Suprapubic skin (tissue), 4 donors: ENCODE results near the gene THNSL1. TPM values are rescaled to one million over a fixed set of nuclear protein-coding genes. Genes with fewer than 3 reads are reported as not detected.

Experiments used
- DNase-seq, 2 donors: peaks; one replicate each; pipeline ENCODE4 v3.0.0-alpha.2; 2019; ENCODE audit warnings: low spot score in 2 of 2
- H3K27ac ChIP-seq: fragments of 200-600 bp; sonication (generic); one replicate; pipeline ENCODE4 v1.5.1; 2019
- H3K27me3 ChIP-seq: fragments of 200-600 bp; sonication (generic); one replicate; pipeline ENCODE4 v1.5.1; 2019
- H3K36me3 ChIP-seq: fragments of 200-600 bp; sonication (generic); one replicate; pipeline ENCODE4 v1.5.1; 2019
- H3K4me1 ChIP-seq: fragments of 200-600 bp; sonication (generic); one replicate; pipeline ENCODE4 v1.5.1; 2019
- H3K4me3 ChIP-seq: fragments of 200-600 bp; sonication (generic); one replicate; pipeline ENCODE4 v1.5.1; 2019; ENCODE audit warnings: mild to moderate bottlenecking
- H3K9me3 ChIP-seq: fragments of 200-600 bp; sonication (generic); one replicate; pipeline ENCODE4 v1.5.1; 2019
- CTCF ChIP-seq, 2 donors: fragments of 200-600 bp in 1 of 2; fragments of 450-650 bp in 1 of 2; sonication (generic) in 1 of 2; IDR thresholded peaks; one replicate each; pipeline ENCODE4 v1.5.1; 2016 to 2019; ENCODE audit warnings: antibody characterized with exemption in 2 of 2, mild to moderate bottlenecking in 1 of 2, moderate library complexity in 1 of 2
- EP300 ChIP-seq: sonication (generic); formaldehyde crosslinking; IDR thresholded peaks from one replicate; pipeline ENCODE4 v1.6.1; 2017; ENCODE audit warnings: antibody characterized with exemption
- POLR2A ChIP-seq, 2 donors: fragments of 450-650 bp; IDR thresholded peaks; one replicate each; pipeline ENCODE4 v1.6.1; 2017; ENCODE audit warnings: antibody characterized with exemption in 2 of 2, mild to moderate bottlenecking in 2 of 2, moderate library complexity in 2 of 2
- POLR2AphosphoS5 ChIP-seq, 3 donors: sonication (generic); formaldehyde crosslinking; IDR thresholded peaks; one replicate each; pipeline ENCODE4 v1.6.1; 2017; ENCODE audit warnings: antibody characterized with exemption in 3 of 3
- WGBS: methylation state at CpG from one replicate; pipeline ENCODE4 v1.1.5; 2018; 5-methylcytosine and 5-hydroxymethylcytosine counted together
- total RNA-seq, 4 donors: library from RNA; depleted of rRNA; stranded (reverse); fragments of >200 nt; gene quantifications; one replicate each; pipeline ENCODE4 v1.1.0, GENCODE V29; 2016

Gene THNSL1
- total RNA-seq, 4 donors from 2014 or later = 1.1 to 2.2 (median 2.0) TPM

DNA sequence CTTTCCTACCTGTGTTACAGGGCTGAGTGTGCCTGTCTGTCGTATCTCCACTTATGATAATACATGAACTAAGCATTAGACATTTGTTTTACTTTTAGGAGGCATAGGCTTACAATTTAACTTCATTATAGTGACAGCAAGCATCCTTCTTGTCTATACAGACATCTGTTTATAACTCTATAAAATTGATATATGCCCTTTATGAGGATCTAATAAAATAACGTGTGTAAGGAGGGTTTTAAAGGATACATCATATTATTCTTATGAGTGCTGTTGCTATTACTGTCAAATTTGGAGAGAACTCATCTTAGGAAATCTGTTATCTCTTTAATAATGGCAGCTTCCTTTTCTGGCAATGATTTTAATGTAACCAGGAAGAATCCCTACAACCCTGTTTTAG, 21.9 kb downstream of the THNSL1 start:
- Histone ChIP-seq H3K4me1 (no peaks in the 10 kb centered on the region), H3K9me3 (no peaks in the 10 kb centered on the region), H3K4me3 (no peak overlapping the region), H3K27me3 (no peaks in the 10 kb centered on the region), H3K27ac (no peak overlapping the region), H3K36me3 (no peaks in the 10 kb centered on the region)
- no peak for DNase-seq
- TF ChIP-seq CTCF (IDR thresholded peaks at IDR 0.05) (no peak), EP300 (no peak), POLR2A (IDR thresholded peaks at IDR 0.05) (no peak), POLR2AphosphoS5 (IDR thresholded peaks at IDR 0.05) (no peak)
- 71% methylated on average over 2 of the region's 2 CpGs for WGBS

DNA sequence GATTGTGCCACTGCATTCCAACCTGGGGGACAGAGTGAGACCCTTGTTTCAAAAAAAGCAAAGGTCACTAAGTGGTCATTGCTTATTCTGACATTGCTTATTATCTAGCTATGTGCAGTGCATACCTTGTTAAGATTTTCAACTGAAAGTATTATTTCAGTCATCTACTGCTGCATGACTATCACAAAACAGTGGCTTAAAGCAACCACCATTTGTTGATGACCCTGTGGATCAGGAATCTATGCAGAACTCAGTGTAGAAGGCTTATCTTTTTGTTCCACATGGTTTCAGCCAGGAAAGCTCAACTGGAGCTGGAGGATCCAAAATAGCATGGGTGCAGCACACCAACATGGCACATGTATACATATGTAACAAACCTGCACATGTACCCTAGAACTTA, 23.1 kb downstream of the THNSL1 start:
- no peaks in the 10 kb centered on the region for H3K9me3 ChIP-seq
- no peak overlapping the region for H3K4me3 ChIP-seq
- TF ChIP-seq POLR2AphosphoS5 (IDR thresholded peaks at IDR 0.05) (no peak), CTCF (IDR thresholded peaks at IDR 0.05) (no peak), POLR2A (IDR thresholded peaks at IDR 0.05) (no peak), EP300 (no peak)
- no peak for DNase-seq
- no peaks in the 10 kb centered on the region for H3K27me3 ChIP-seq
- H3K36me3 ChIP-seq = no peaks in the 10 kb centered on the region
- H3K4me1 ChIP-seq = no peaks in the 10 kb centered on the region
- H3K27ac ChIP-seq = no peak overlapping the region

DNA sequence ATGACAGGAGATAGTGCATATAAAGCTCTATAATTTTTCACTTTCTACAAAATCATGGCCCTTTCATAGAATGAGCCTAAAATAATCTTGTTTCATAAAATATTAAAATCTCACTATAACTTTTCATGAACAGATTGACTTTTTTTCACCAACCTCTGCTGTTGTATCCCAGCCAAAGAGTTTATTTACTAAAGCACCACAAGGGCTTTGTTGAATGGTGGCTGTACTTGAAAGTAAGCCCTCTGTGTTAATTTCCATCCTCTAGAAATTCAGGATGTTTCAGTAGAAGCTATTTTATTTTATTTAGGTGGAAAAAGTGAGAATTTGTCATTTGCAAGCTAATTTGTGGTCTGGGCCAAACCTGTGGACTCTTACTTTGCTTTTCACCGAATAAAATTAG, 30.2 kb downstream of the THNSL1 start:
- Histone ChIP-seq H3K27ac (no peak overlapping the region), H3K9me3 (no peaks in the 10 kb centered on the region), H3K36me3 (no peaks in the 10 kb centered on the region), H3K27me3 (no peaks in the 10 kb centered on the region), H3K4me3 (no peak overlapping the region), H3K4me1 (peaks cover 16% of the 10 kb centered on the region)
- TF ChIP-seq CTCF (IDR thresholded peaks at IDR 0.05) (no peak), EP300 (no peak), POLR2A (IDR thresholded peaks at IDR 0.05) (no peak), POLR2AphosphoS5 (IDR thresholded peaks at IDR 0.05) (no peak)
- DNase-seq = no peak
- WGBS = 62% methylated on average over 1 of the region's 1 CpG

GRCh38 chr10:25047088-25047487, 30.7 kb downstream of the THNSL1 start:
- H3K27ac ChIP-seq = no peak overlapping the region
- peaks cover 16% of the 10 kb centered on the region for H3K4me1 ChIP-seq
- TF ChIP-seq POLR2AphosphoS5 (IDR thresholded peaks at IDR 0.05) (no peak), CTCF (IDR thresholded peaks at IDR 0.05) (no peak), EP300 (no peak), POLR2A (IDR thresholded peaks at IDR 0.05) (no peak)
- H3K27me3 ChIP-seq = no peaks in the 10 kb centered on the region
- WGBS = 30% methylated on average over 2 of the region's 2 CpGs
- H3K9me3 ChIP-seq = no peaks in the 10 kb centered on the region
- no peak for DNase-seq
- no peaks in the 10 kb centered on the region for H3K36me3 ChIP-seq
- H3K4me3 ChIP-seq = no peak overlapping the region

GRCh38 chr10:25047591-25048301, 31.3 kb downstream of the THNSL1 start:
- Histone ChIP-seq H3K4me3 (no peak overlapping the region), H3K9me3 (no peaks in the 10 kb centered on the region), H3K4me1 (peaks cover 16% of the 10 kb centered on the region), H3K36me3 (no peaks in the 10 kb centered on the region), H3K27me3 (no peaks in the 10 kb centered on the region), H3K27ac (no peak overlapping the region)
- 40% methylated on average over 4 of the region's 4 CpGs for WGBS
- no peak for DNase-seq
- TF ChIP-seq POLR2AphosphoS5 (IDR thresholded peaks at IDR 0.05) (no peak), POLR2A (IDR thresholded peaks at IDR 0.05) (no peak), CTCF (IDR thresholded peaks at IDR 0.05) (no peak), EP300 (no peak)
